Measurements from ENCODE around the gene CAPN8.

Gene CAPN8

DNA sequence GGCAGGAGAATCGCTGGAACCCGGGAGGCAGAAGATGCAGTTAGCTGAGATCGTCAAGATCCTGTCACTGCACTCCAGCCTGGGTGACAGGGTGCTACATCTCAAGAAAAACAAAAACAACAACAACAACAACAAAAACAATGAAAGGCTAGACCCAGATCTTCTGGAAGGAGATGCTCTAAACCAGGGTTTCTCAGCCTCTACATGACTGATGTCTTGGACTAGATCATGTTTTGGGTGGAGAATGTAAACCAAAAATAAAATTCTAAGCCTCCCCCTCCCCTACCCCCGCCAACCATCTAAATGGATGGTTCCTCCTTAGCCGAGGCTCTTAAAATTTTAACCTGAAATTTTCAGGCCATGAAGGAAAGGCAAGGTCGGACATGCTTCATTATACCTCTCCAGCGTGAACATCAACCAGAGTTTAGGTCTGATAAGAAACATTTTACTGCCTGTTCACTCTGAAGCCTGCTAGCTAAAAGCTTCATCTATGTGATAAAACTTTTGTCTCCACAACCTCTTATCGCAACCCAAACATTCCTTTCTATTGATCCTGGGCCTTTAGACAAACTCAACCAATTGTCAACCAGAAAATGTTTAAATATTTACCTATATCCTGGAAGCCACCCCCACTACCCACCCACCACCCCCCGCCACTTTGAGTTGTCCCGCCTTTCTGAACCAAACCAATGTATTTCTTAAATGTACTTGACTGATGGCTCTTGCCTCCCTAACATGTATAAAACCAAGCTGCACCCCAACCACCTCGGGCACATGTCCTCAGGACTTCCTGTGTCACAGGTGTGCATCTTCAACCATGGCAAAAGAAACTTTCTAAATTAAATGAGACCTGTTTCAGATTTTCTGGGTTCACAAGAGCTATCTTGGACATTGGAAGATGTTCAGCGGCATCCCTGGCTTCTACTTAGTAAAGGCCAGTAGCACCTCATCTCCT is 45.0 kb upstream of the CAPN8 start:
- no peak for TF ChIP-seq SIN3A (IDR thresholded peaks at IDR 0.05; ENCODE audit: borderline replicate concordance, insufficient read depth, low read length)
- no peak for TF ChIP-seq TAF1 (IDR thresholded peaks at IDR 0.05; ENCODE audit: borderline replicate concordance, insufficient read depth, low read length)
- TF ChIP-seq POLR2AphosphoS5 (IDR thresholded peaks at IDR 0.05; ENCODE audit: low read depth, low read length): no peak
- TF ChIP-seq FOXP2 (optimal IDR thresholded peaks at IDR 0.05; ENCODE audit: borderline replicate concordance, extremely low read depth, extremely low read length, insufficient read depth): no peak
- TF ChIP-seq, protein P1, sequence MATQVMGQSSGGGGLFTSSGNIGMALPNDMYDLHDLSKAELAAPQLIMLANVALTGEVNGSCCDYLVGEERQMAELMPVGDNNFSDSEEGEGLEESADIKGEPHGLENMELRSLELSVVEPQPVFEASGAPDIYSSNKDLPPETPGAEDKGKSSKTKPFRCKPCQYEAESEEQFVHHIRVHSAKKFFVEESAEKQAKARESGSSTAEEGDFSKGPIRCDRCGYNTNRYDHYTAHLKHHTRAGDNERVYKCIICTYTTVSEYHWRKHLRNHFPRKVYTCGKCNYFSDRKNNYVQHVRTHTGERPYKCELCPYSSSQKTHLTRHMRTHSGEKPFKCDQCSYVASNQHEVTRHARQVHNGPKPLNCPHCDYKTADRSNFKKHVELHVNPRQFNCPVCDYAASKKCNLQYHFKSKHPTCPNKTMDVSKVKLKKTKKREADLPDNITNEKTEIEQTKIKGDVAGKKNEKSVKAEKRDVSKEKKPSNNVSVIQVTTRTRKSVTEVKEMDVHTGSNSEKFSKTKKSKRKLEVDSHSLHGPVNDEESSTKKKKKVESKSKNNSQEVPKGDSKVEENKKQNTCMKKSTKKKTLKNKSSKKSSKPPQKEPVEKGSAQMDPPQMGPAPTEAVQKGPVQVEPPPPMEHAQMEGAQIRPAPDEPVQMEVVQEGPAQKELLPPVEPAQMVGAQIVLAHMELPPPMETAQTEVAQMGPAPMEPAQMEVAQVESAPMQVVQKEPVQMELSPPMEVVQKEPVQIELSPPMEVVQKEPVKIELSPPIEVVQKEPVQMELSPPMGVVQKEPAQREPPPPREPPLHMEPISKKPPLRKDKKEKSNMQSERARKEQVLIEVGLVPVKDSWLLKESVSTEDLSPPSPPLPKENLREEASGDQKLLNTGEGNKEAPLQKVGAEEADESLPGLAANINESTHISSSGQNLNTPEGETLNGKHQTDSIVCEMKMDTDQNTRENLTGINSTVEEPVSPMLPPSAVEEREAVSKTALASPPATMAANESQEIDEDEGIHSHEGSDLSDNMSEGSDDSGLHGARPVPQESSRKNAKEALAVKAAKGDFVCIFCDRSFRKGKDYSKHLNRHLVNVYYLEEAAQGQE (IDR thresholded peaks at IDR 0.05; ENCODE audit: insufficient read depth in 1 of 2, low read depth in 2 of 2, low read length in 2 of 2): no peak

DNA sequence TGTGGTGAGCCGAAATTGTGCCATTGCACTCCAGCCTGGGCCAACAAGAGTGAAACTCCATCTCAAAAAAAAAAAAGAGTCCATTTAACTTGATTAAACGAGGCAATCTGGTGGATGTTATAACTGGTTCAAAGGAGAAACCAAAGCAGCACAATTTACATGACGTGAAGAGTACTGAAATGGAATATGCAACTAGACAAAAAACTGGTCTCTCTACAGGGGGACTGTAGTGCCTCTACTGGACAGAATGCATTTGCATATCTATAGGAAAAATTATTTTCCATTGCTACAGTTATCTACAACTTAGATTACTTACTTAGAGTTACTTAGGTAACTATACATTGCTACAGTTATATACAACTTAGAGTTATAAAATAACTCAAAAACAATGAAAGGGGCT is 44.1 kb upstream of the CAPN8 start:
- TF ChIP-seq FOXP2 (optimal IDR thresholded peaks at IDR 0.05; ENCODE audit: borderline replicate concordance, extremely low read depth, extremely low read length, insufficient read depth) (no peak), TAF1 (IDR thresholded peaks at IDR 0.05; ENCODE audit: borderline replicate concordance, insufficient read depth, low read length) (no peak), SIN3A (IDR thresholded peaks at IDR 0.05; ENCODE audit: borderline replicate concordance, insufficient read depth, low read length) (no peak), POLR2AphosphoS5 (IDR thresholded peaks at IDR 0.05; ENCODE audit: low read depth, low read length) (no peak)
- TF ChIP-seq, protein P1 (IDR thresholded peaks at IDR 0.05; ENCODE audit: insufficient read depth in 1 of 2, low read depth in 2 of 2, low read length in 2 of 2): no peak

DNA sequence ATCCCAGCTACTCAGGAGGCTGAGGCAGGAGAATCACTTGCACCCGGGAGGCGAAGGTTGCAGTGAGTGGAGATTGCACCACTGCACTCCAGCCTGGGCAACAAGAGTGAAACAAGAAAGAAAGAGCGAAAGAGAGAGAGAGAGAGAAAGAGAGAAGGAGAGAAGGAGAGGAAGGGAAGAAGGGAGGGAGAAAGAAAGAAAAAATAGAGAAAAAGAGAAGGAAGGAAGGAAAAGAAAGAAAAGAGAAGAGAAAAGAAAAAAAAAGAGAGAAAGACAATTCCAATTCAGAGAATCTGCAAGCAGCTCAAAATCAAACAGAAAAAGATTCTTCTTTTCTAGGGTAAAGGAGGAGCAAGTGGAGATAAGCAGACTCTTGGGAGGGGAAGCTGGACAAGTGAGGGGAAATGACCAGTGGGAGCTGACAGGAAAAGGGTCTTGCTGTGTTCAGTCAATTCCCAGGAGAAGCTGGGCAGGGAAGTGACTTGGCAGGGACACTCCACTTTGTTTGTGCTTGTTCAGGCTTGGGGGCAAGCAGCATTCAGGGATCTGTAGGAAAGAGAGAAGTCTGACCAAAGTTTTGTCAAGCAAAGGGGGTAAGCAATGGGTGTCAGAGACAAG is 43.3 kb upstream of the CAPN8 start:
- TF ChIP-seq, protein P1 (IDR thresholded peaks at IDR 0.05; ENCODE audit: insufficient read depth in 1 of 2, low read depth in 2 of 2, low read length in 2 of 2): no peak
- no peak for TF ChIP-seq POLR2AphosphoS5 (IDR thresholded peaks at IDR 0.05; ENCODE audit: low read depth, low read length)
- TF ChIP-seq SIN3A (IDR thresholded peaks at IDR 0.05; ENCODE audit: borderline replicate concordance, insufficient read depth, low read length): no peak

DNA sequence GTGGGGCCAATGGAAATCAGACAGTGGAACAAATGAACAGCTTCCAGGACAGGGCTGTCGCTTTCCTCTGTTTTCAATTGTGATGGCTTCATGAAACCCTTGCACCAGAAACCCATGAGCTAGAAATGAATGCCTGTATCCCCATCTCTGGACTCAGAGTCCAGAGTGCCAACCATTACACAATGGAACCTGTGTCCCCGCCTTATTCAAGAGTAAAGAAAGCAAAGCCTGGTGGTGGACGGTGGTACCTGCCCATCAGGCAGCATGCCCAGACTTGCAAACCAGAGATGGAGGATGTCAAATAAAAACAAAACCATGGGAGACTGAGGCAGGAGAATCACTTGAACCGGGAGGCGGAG is 42.5 kb upstream of the CAPN8 start:
- TF ChIP-seq, protein P1 (IDR thresholded peaks at IDR 0.05; ENCODE audit: insufficient read depth in 1 of 2, low read depth in 2 of 2, low read length in 2 of 2): no peak
- TF ChIP-seq SIN3A (IDR thresholded peaks at IDR 0.05; ENCODE audit: borderline replicate concordance, insufficient read depth, low read length) (no peak), POLR2AphosphoS5 (IDR thresholded peaks at IDR 0.05; ENCODE audit: low read depth, low read length) (no peak), FOXP2 (optimal IDR thresholded peaks at IDR 0.05; ENCODE audit: borderline replicate concordance, extremely low read depth, extremely low read length, insufficient read depth) (no peak)

Data from PFSK-1 (cell line).